ENCODE results near the gene DNAH2.

DNA sequence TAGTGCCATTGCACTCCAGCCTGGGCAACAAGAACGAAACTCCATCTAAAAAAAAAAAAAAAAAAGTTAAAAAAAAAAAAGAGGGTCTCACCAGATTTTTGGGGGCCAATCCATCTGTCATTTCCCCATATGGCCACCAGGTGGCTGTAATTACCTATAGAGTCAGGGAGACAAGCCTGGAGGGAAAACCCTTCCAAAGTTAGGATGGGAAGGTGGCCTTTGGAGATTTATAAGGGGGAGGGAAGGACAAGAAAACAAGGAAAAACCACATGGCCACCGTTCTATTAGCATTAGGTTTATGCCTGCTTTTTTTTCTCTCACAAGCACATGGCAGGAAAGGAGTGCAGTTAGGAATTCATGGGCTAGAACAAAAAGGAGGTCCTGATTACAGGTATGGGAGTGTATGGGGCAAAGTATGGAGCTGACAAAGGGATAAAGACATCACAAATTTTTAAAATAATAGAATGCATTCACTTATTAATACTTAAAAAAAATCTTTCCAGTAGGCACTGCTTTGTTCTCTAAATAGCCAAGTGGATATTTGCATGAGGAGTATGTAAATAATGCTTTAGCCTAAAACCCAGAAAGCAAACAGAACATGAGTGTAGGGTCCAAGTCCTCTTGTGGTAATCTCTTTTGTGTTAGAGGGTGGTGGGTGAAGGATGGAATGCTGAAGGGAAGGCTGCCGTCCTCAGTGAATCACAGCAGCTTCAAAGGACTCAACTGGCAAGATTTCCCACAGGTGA lies 145.3 kb downstream of the DNAH2 start:
- TF ChIP-seq, protein P1, sequence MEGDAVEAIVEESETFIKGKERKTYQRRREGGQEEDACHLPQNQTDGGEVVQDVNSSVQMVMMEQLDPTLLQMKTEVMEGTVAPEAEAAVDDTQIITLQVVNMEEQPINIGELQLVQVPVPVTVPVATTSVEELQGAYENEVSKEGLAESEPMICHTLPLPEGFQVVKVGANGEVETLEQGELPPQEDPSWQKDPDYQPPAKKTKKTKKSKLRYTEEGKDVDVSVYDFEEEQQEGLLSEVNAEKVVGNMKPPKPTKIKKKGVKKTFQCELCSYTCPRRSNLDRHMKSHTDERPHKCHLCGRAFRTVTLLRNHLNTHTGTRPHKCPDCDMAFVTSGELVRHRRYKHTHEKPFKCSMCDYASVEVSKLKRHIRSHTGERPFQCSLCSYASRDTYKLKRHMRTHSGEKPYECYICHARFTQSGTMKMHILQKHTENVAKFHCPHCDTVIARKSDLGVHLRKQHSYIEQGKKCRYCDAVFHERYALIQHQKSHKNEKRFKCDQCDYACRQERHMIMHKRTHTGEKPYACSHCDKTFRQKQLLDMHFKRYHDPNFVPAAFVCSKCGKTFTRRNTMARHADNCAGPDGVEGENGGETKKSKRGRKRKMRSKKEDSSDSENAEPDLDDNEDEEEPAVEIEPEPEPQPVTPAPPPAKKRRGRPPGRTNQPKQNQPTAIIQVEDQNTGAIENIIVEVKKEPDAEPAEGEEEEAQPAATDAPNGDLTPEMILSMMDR (conservative IDR thresholded peaks at IDR 0.05 in 1 of 2, IDR thresholded peaks at IDR 0.05 in 1 of 2; ENCODE audit: low read depth in 1 of 2, low read length in 2 of 2) = peak; percentile 64 to 73
- TF ChIP-seq EZH2 (IDR thresholded peaks at IDR 0.05; ENCODE audit: low read length, missing control alignments) = no peak

Measured in fibroblast of lung (primary cell).